ENCODE measurements around the gene BEST1. TPM values are rescaled to one million over a fixed set of nuclear protein-coding genes. Genes with fewer than 3 reads are reported as not detected.
"Not testable (repeated sequence)": the region's sequence is repeated elsewhere in the genome, so short reads cannot be mapped to it uniquely, and the experiment has no call there.

The BEST1 gene
- polyA plus RNA-seq, 1 donor = 4.1 TPM

DNA sequence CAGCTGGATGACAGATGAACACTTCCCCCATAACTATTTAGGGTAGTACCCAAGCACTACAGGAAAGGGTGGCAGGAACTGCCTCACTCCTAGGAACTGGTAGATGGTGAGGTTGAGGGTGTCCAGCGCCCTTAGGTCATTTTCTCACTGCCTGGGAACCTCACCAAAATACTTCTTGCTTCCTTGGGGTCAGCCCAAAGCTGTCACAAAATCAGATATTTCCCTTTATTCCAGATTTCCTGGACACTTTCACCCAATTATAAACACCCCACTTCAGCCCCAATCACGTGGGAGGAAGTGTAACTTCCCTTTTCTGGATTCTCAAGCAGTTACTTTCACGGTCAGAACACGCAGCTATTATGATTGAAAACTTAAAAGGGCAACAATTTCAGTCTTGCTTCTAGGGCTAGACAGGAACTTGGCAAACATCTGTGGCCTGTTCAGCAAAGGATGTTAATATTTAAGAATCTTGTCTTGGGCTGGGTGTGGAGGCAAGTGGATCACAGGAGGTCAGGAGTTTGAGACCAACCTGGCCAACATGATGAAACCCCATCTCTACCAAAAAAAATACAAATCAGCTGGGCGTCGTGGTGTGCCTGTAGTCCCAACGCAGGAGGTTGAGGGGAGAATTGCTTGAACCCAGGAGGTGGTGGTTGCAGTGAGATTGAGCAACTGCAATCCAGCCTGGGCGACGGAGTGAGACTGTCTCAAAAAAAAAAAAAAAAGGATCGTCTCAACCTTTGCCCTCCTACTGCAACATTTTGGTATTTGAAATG lies 13.3 kb downstream of the BEST1 start:
- DNase-seq = no peak

- no peak for DNase-seq
Observed at GRCh38 chr11:61964058-61964665, 14.0 kb downstream of the BEST1 start.

DNA sequence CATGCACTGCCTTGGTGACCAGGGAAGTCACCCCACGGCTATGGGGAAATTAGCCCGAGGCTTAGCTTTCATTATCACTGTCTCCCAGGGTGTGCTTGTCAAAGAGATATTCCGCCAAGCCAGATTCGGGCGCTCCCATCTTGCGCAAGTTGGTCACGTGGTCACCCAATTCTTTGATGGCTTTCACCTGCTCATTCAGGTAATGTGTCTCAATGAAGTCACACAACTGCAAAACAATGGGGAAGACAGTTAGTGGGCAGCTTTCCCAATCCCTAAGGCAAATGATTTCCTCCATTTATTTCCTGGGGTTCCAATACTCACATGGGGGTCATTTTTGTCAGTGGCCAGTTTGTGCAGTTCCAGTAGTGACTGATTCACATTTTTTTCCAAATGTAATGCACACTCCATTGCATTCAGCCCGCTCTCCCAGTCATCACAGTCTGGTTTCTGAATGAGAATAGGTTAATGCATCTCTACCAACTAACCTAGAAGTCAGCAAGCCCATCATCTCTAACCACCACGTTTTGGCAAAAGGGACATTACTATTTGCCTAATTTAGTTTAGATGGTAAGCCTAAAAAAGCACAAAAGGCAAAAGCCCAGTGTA lies 14.6 kb downstream of the BEST1 start:
- DNase-seq = not testable (repeated sequence)

- no peak for DNase-seq
Observed at GRCh38 chr11:61966734-61967115, 16.6 kb downstream of the BEST1 start.

DNA sequence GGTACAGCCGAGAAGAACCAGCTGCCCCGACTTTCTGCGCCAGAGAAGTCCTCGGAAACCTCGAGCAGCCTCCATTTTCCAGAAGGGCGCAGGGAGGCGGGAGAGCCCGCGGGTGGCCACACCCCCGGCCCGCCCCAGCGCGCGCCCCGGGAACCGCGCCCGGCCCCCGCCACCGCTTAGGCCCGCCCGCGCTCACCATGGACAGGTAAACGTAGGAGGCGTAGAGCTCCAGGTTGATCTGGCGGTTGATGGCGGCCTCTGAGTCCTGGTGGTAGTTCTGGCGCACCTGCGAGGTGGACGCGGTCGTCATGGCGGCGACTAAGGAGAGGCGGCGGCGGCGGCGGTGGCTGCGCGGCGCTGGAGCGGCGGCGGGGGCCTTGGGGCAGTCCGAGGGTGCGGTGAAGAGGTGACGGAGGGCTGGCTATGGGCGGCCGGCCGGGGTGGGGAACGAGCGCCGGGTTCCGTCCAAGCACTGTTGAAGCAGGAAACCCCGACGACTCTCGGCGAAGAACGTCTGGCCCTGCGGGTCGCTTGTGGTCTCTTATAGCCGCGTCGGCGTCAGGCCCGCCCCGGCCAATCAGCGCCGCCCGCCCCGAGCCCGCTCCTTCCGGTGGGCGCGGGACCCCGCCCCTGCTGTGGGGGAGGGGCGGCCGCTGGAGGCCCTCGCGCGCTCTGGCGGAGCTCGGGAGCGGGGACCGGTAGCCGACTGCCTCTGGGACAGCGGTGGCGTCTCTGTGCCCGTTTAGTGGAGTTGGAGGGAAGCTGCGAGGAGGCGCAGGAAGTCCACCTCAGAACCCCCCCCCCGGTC lies 17.2 kb downstream of the BEST1 start, which contains the start of gene FTH1:
TSS of gene FTH1 (minus strand) at position 519 of the 808 bp plus-strand sequence. CDS start at position 310, 209 bp downstream.
- DNase-seq = peak; percentile 92

DNA sequence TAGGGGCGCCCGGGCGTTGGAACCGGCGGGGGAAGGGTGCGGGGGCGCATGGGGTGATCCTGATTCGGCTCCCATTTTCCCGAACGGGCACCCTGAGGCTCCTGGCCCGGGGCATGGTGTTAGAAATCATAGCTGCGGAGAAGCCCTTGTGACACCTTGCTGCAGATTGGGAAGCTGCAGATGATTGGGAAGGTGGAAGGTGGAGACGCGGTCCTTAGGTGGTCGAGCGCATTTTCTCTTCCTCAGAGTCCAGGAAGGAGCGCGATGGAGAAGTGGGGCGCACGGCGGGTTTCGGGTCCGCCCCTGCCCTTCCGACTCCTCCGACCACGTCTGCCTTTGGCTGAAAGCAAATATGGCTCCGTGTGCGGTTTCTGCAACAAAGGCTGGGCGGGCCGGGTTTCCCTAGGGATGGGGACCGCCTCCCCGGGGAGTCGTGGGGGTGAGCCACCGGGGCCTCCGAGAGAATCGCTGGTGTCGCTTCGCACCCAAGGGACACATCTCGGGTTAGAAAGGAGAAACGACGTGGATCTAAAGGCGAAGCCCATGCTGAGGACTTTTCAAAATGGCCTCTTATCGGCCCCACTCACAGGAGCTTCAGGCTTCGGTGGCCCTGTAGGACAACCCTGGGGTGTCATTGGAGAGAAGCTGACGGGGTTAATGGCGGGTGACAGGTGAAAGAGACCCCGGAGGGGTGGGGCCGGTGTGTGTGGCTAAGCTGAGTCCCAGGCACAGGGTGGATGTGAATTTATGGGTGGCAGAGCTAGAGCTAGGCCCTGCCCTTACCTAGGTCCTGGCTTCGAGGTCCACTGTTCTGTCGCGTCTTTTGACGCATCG lies 18.0 kb downstream of the BEST1 start:
- DNase-seq = no peak

- no peak for DNase-seq
Observed at GRCh38 chr11:61968758-61969390, 18.7 kb downstream of the BEST1 start.

DNA sequence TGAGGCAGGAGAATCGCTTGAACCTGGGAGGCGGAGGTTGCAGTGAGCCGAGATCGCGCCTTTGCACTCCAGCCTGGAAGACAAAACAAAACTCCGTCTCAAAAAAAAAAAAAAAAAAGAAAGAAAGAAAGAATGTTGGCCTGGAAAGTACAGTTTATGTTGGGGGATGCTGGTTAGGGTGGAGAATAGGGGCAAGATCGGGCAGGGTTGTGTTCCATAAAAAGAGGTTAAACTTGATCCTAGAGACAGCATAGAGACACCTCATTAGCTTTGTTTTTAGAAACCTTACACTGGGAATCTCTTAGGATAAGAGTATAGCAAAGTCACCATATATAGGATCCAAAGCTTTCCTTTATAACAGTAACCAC lies 19.2 kb downstream of the BEST1 start:
- DNase-seq = no peak

DNA sequence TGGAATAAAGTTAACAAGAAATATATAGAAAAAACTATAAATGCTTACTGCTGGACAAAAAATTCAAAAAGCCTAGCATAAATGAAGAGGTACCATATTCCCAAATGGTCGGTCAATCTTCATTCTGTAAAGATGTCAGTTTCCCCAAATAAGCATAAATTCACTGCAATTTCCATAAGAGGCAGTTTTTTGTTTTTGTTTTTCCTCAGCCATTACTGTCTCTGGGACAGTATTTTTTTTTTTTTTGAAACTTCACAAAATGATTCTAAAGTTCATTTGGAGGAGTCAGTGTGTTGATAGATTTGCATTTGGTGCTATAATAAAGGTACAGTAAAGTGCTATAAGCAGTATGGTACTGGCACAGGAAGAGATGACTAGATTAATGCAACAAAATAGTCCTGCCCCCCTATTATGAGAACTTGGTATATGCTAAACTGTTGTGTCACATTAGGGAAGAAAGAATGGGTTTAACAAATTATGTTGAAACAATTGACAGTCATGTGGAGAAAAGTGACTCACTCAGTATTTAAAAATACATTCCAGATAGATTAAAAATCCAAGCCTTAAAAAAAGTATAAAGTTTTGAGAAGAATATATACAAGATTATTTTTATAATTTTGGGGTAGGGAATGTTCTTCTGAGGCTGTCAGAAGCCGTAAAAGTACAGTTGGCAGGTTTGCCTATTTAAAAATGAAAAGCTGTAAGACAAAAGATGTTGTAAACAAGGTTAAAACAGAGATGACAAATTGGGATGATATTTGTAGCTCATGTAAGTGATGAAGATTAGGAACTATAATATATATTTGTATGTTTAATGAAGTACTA lies 19.9 kb downstream of the BEST1 start:
- DNase-seq = no peak

GRCh38 chr11:61971248-61972111 lies 21.3 kb downstream of the BEST1 start:
- peak; percentile 95 for DNase-seq

- no peak for DNase-seq
Observed at GRCh38 chr11:61972112-61972671, 22.0 kb downstream of the BEST1 start.

GRCh38 chr11:61972672-61973475 lies 22.7 kb downstream of the BEST1 start:
- DNase-seq = no peak

DNA sequence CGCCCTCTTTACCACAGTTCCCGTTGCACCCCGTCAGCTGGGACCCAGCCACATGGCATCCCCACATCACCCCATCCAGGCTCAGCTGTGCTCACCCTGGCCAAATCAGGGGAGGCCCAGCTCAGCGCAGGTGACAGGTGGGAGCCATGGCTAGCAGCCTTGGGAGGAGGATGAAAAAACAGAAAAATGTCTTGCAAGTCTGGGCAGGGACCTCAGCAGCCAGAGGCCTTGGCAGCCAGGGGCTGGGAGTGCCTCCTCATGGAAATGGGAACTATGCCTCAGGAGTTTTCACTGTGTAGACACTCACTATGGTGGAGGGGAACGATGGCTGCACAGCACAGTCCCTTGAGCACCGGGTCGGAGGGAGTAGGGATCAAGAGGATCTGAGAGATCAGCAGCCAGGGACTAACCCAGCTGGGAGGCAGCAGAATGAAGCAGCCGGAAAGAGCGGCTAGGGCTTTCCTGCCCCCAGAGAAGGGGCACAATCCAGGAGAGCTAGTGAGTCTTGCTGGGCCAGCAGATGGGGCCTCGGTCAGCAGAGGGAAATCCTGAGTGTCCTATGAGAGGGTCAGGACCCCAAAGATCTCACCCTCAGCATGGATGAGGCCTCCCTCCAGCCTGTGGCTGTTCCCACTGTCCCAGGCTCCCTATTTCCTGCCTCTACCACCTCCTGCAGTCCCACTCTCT lies 23.5 kb downstream of the BEST1 start:
- DNase-seq = no peak

GRCh38 chr11:61974766-61975631 lies 24.8 kb downstream of the BEST1 start:
- no peak for DNase-seq

- DNase-seq = no peak
Observed at GRCh38 chr11:61975638-61976419, 25.7 kb downstream of the BEST1 start.

Measured in left kidney (tissue), 2 donors.